ENCODE measurements around the gene RNASE1. TPM values are rescaled to one million over a fixed set of nuclear protein-coding genes. Genes with fewer than 3 reads are reported as not detected.

The RNASE1 gene
- total RNA-seq, 4 donors from 2014 or later, result 107 to 299 (median 167) TPM

GRCh38 chr14:20791187-20791586 is 11.5 kb downstream of the RNASE1 start:
- DNase-seq, result no peak
- Histone ChIP-seq H3K27me3 (no peaks in the 10 kb centered on the region), H3K4me1 (no peaks in the 10 kb centered on the region), H3K36me3 (no peaks in the 10 kb centered on the region), H3K27ac (no peak overlapping the region), H3K4me3 (no peak overlapping the region), H3K9me3 (no peaks in the 10 kb centered on the region)
- no peak for TF ChIP-seq CTCF (IDR thresholded peaks at IDR 0.05)
- intact Hi-C loops (cut with DNase I; ENCODE audit: low total_unique reads), result no loop called here

DNA sequence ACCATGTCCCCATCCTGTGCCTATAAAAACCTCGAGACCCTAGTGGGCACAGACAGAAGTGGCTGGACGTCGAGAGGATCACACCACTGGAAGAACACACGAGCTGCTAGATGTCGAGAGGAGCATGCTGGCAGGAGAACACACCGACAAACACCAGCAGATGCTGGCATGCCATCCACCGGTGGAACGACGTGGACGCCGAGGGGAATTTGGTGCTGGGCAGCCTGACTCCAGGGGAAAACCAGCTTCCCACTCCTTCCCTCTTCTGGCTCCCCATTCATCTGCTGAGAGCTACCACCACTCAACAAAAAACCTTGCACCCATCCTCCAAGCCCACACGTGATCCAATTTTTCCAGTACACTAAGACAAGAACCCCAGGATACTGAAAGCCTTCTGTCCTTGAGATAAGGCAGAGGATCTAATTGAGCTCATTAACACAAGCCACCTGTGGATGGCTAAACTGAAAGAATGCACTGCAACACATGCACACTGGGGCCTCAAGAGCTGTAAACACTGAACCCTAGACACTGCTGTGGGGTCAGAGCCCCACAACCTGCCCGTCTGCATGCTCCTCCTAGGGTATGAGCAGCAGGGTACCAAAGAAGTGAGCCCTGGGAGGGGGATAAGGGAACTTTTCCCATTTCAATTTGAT is 12.1 kb downstream of the RNASE1 start:
- intact Hi-C loops (cut with DNase I; ENCODE audit: low total_unique reads), result no loop called here
- no peaks in the 10 kb centered on the region for H3K9me3 ChIP-seq
- H3K4me1 ChIP-seq, result no peaks in the 10 kb centered on the region
- no peak for DNase-seq
- H3K36me3 ChIP-seq, result no peaks in the 10 kb centered on the region
- no peak overlapping the region for H3K4me3 ChIP-seq
- H3K27me3 ChIP-seq, result no peaks in the 10 kb centered on the region
- TF ChIP-seq POLR2A (IDR thresholded peaks at IDR 0.05) (no peak), CTCF (IDR thresholded peaks at IDR 0.05) (no peak)
- no peak overlapping the region for H3K27ac ChIP-seq

- no peak for TF ChIP-seq CTCF (IDR thresholded peaks at IDR 0.05)
- TF ChIP-seq POLR2A (IDR thresholded peaks at IDR 0.05), result no peak
- no peak for DNase-seq
- H3K4me3 ChIP-seq, result no peak overlapping the region
- intact Hi-C loops (cut with DNase I; ENCODE audit: low total_unique reads), result no loop called here
- no peaks in the 10 kb centered on the region for H3K4me1 ChIP-seq
- no peaks in the 10 kb centered on the region for H3K36me3 ChIP-seq
- H3K9me3 ChIP-seq, result no peaks in the 10 kb centered on the region
- H3K27me3 ChIP-seq, result no peaks in the 10 kb centered on the region
- H3K27ac ChIP-seq, result no peak overlapping the region
Measured at GRCh38 chr14:20789230-20789813, 13.3 kb downstream of the RNASE1 start.

- H3K4me3 ChIP-seq, result no peak overlapping the region
- TF ChIP-seq CTCF (IDR thresholded peaks at IDR 0.05) (no peak), POLR2A (IDR thresholded peaks at IDR 0.05) (no peak)
- no peak for DNase-seq
- H3K4me1 ChIP-seq, result no peaks in the 10 kb centered on the region
- no peaks in the 10 kb centered on the region for H3K36me3 ChIP-seq
- H3K27me3 ChIP-seq, result no peaks in the 10 kb centered on the region
- intact Hi-C loops (cut with DNase I; ENCODE audit: low total_unique reads), result no loop called here
- no peaks in the 10 kb centered on the region for H3K9me3 ChIP-seq
- no peak overlapping the region for H3K27ac ChIP-seq
Measured at GRCh38 chr14:20787025-20787424, 15.6 kb downstream of the RNASE1 start.

DNA sequence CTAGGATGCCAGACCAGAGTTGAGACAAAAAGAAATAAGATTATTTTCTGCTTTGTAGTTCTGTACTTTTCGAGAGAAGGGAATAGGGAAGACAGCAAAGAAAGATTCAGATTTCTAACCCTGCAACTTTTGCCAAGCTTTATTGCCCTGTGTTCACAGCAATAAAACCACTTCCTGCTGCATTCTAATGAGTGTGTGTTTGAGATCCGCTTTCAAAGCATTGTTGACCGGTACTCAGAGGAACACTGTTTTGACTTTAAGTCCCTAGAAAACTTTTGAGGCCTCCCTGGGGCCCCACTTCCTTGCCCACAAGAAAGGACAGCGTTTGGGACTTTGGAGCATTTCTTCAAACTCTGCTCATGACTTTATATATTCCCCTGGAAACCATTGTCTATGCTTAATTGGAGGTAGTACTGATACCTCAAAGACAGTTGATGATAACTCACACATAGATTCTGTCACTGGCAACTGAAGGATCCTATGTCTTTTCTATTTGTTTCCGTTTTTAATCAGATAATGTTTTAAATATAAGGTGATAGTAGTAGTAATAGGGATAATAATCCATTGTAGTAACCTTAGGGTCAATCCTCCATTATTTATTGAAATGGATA is 20.3 kb downstream of the RNASE1 start:
- Histone ChIP-seq H3K36me3 (no peaks in the 10 kb centered on the region), H3K27me3 (no peaks in the 10 kb centered on the region), H3K4me1 (no peaks in the 10 kb centered on the region), H3K27ac (peak overlapping the region in 1 of 2 donors; percentile 22), H3K9me3 (no peaks in the 10 kb centered on the region), H3K4me3 (no peak overlapping the region)
- no peak for DNase-seq
- intact Hi-C loops (cut with DNase I; ENCODE audit: low total_unique reads), result no loop called here
- TF ChIP-seq POLR2A (IDR thresholded peaks at IDR 0.05) (no peak), CTCF (IDR thresholded peaks at IDR 0.05) (no peak)

Data from uterus (tissue), 4 donors.